ENCODE measurements around the gene LMX1A.

- TF ChIP-seq CREB5 (CRISPR knock-in tag; IDR thresholded peaks at IDR 0.05; ENCODE audit: low read depth): no peak
- no peak for TF ChIP-seq RARB (CRISPR knock-in tag; IDR thresholded peaks at IDR 0.05)
- TF ChIP-seq PPARA (CRISPR knock-in tag; IDR thresholded peaks at IDR 0.05; ENCODE audit: borderline replicate concordance): no peak
- no peak for TF ChIP-seq ZNF70 (CRISPR knock-in tag; IDR thresholded peaks at IDR 0.05)
Measured at GRCh38 chr1:165191087-165191486, 165.4 kb downstream of the LMX1A start.
